Thyroid gland (tissue), 4 donors: Measurements from ENCODE around the gene ARHGAP15. TPM values are rescaled to one million over a fixed set of nuclear protein-coding genes. Genes with fewer than 3 reads are reported as not detected.

Source experiments
- DNase-seq, 2 donors: peaks; one replicate each; pipeline ENCODE4 v3.0.0-alpha.2; 2019
- H3K27ac ChIP-seq, 3 donors: fragments of 200-600 bp; sonication (generic); 1 replicate in 2 of 3; 2 replicates in 1 of 3; pipeline ENCODE4 v1.5.1; 2016 to 2019; ENCODE audit warnings: mild to moderate bottlenecking in 1 of 3, moderate library complexity in 1 of 3
- H3K27me3 ChIP-seq: fragments of 200-600 bp; sonication (generic); one replicate; pipeline ENCODE4 v1.5.1; 2019
- H3K36me3 ChIP-seq, 2 donors: fragments of 200-600 bp; sonication (generic); one replicate each; pipeline ENCODE4 v1.5.1; 2016 to 2019
- H3K4me1 ChIP-seq, 2 donors: fragments of 200-600 bp; sonication (generic); one replicate each; pipeline ENCODE4 v1.5.1; 2017 to 2019
- H3K4me3 ChIP-seq, 3 donors: fragments of 200-600 bp; sonication (generic); replicated peaks in 1 of 3; 1 replicate in 2 of 3; 2 replicates in 1 of 3; pipeline ENCODE4 v1.5.1; 2016; ENCODE audit warnings: mild to moderate bottlenecking in 1 of 3
- H3K9me3 ChIP-seq: fragments of 200-600 bp; sonication (generic); one replicate; pipeline ENCODE4 v1.5.1; 2017
- CTCF ChIP-seq, 6 experiments: fragments of 200-600 bp in 3 of 6; fragments of 450-650 bp in 3 of 6; sonication (generic) in 3 of 6; IDR thresholded peaks; one replicate each; pipeline ENCODE4 v1.5.1; 2016 to 2019; ENCODE audit warnings: antibody characterized with exemption in 6 of 6, mild to moderate bottlenecking in 2 of 6, inconsistent platforms in 1 of 6, moderate library complexity in 1 of 6
- POLR2A ChIP-seq, 2 donors: fragments of 450-650 bp; IDR thresholded peaks; one replicate each; pipeline ENCODE4 v1.6.1; 2017; ENCODE audit warnings: antibody characterized with exemption in 2 of 2, mild to moderate bottlenecking in 2 of 2, moderate library complexity in 1 of 2
- WGBS, 2 donors: methylation state at CpG; one replicate each; pipeline ENCODE4 v1.1.5; 2017; 5-methylcytosine and 5-hydroxymethylcytosine counted together
- intact Hi-C: fragments of 100-400 bp; cut with DNase I; formaldehyde crosslinking; loops from one replicate; pipeline ENCODE4 v1.15.1; 2023
- total RNA-seq, 4 donors: library from RNA; depleted of rRNA; stranded (reverse); fragments of >200 nt; gene quantifications; one replicate each; pipeline ENCODE4 v1.2.3, GENCODE V29; 2016

Gene ARHGAP15
- total RNA-seq, 4 donors from 2014 or later: 9.8 to 24.4 (median 11.9) TPM

- Histone ChIP-seq H3K36me3 (no peaks in the 10 kb centered on the region), H3K4me3 (no peak overlapping the region), H3K4me1 (no peaks in the 10 kb centered on the region), H3K27ac (no peak overlapping the region), H3K9me3 (no peaks in the 10 kb centered on the region), H3K27me3 (no peaks in the 10 kb centered on the region)
- TF ChIP-seq CTCF (IDR thresholded peaks at IDR 0.05) (no peak), POLR2A (IDR thresholded peaks at IDR 0.05) (no peak)
- intact Hi-C loops: no loop called here
- DNase-seq: no peak
- 84 to 87% methylated on average over 3 of the region's 3 CpGs for WGBS, 2 donors
These were observed 569.8 kb downstream of the ARHGAP15 start for GRCh38 chr2:143698888-143699570.

GRCh38 chr2:143700865-143701264 is 571.6 kb downstream of the ARHGAP15 start:
- H3K4me3 ChIP-seq: no peak overlapping the region
- 72 to 87% methylated on average over 2 of the region's 2 CpGs for WGBS, 2 donors
- TF ChIP-seq CTCF (IDR thresholded peaks at IDR 0.05) (no peak), POLR2A (IDR thresholded peaks at IDR 0.05) (no peak)
- no peak for DNase-seq
- no peak overlapping the region for H3K27ac ChIP-seq
- no peaks in the 10 kb centered on the region for H3K36me3 ChIP-seq
- no peaks in the 10 kb centered on the region for H3K9me3 ChIP-seq
- no peaks in the 10 kb centered on the region for H3K4me1 ChIP-seq
- no peaks in the 10 kb centered on the region for H3K27me3 ChIP-seq
- intact Hi-C loops: no loop called here

GRCh38 chr2:143701785-143702184 is 572.6 kb downstream of the ARHGAP15 start:
- intact Hi-C loops: no loop called here
- Histone ChIP-seq H3K27me3 (no peaks in the 10 kb centered on the region), H3K4me3 (no peak overlapping the region), H3K4me1 (no peaks in the 10 kb centered on the region), H3K9me3 (no peaks in the 10 kb centered on the region), H3K27ac (no peak overlapping the region), H3K36me3 (no peaks in the 10 kb centered on the region)
- DNase-seq: no peak
- no peak for TF ChIP-seq POLR2A (IDR thresholded peaks at IDR 0.05)
- no peak for TF ChIP-seq CTCF (IDR thresholded peaks at IDR 0.05)
- WGBS, 2 donors: 100% methylated on average over 1 of the region's 1 CpG

- Histone ChIP-seq H3K4me3 (no peak overlapping the region), H3K9me3 (no peaks in the 10 kb centered on the region), H3K36me3 (no peaks in the 10 kb centered on the region), H3K27ac (no peak overlapping the region), H3K4me1 (no peaks in the 10 kb centered on the region), H3K27me3 (no peaks in the 10 kb centered on the region)
- WGBS, 2 donors: 87 to 88% methylated on average over 1 of the region's 1 CpG
- TF ChIP-seq POLR2A (IDR thresholded peaks at IDR 0.05) (no peak), CTCF (IDR thresholded peaks at IDR 0.05) (no peak)
- intact Hi-C loops: no loop called here
- no peak for DNase-seq
These were observed 573.7 kb downstream of the ARHGAP15 start for GRCh38 chr2:143702931-143703330.

GRCh38 chr2:143704451-143705106 is 575.4 kb downstream of the ARHGAP15 start:
- no peaks in the 10 kb centered on the region for H3K36me3 ChIP-seq
- no peak for TF ChIP-seq CTCF (IDR thresholded peaks at IDR 0.05)
- no peak for TF ChIP-seq POLR2A (IDR thresholded peaks at IDR 0.05)
- intact Hi-C loops: no loop called here
- no peaks in the 10 kb centered on the region for H3K27me3 ChIP-seq
- DNase-seq: no peak
- H3K4me1 ChIP-seq: no peaks in the 10 kb centered on the region
- no peak overlapping the region for H3K4me3 ChIP-seq
- H3K27ac ChIP-seq: no peak overlapping the region
- 93 to 96% methylated on average over 3 of the region's 3 CpGs for WGBS, 2 donors
- H3K9me3 ChIP-seq: no peaks in the 10 kb centered on the region
